ENCODE data around the gene ZC3H10. TPM values are rescaled to one million over a fixed set of nuclear protein-coding genes. Genes with fewer than 3 reads are reported as not detected.

Gene ZC3H10
- total RNA-seq, 2 experiments from 2014 or later: 12.6 to 16.5 TPM

DNA sequence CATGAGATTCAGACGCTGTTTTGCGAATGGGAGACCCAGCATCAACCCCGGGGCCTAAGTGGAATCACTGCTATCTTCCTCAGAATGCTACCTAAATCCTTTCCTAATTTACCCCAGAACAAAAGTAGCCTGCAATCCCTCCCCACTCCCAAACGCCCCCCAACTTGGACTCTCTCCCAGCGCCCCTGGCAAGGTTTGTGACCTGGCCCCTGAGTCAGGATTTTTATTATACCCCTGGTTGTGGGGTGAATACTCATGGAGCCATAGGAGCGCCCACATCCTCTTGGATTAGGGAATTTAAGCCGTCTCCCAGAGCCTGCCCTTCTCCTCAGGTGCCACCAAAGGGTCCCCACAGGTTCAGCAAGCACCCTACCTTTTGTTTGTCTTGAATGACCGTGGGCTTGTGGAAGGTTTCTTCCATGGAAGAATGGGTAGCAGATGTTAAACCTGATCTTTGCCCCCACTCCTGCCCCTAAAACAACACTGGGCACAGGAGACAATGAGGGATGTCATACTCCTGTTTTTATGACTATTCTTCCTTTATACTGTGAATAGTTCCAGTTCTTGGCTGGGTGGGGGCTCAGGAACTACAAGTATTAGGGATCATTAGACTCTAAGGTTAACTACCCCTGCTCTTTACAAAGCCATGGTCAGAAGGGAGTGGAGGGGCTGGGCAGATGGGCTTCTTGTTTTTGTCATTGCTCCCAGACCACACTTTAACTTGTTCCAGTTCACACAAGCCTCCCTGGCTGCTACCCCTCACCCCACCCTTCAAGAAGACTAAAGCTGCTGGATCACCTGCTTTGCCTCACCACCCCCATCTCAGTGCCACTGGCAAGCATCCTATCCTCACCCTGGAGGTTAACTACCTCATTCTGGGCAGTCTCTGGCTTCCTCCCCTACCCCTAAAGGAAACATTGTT is 35.0 kb downstream of the ZC3H10 start:
- CTCF ChIA-PET (ENCODE audit: unreplicated experiment): no interaction called here
- H3K36me3 ChIP-seq (ENCODE audit: insufficient read depth, low read length): peaks cover 12% of the 10 kb centered on the region; the same call in 1 of the 2 replicates
- peaks cover 11% of the 10 kb centered on the region; the same call in 1 of the 2 replicates for H3K79me2 ChIP-seq (ENCODE audit: insufficient read depth, low read depth, low read length)
- peak overlapping the region; percentile 95 for H3K4me2 ChIP-seq (ENCODE audit: low read length)
- H3K4me1 ChIP-seq (ENCODE audit: insufficient read depth, low read length, poor library complexity, severe bottlenecking): peaks cover 36% of the 10 kb centered on the region
- intact Hi-C loops (cut with micrococcal nuclease; ENCODE audit: unreplicated experiment): loop anchor here (1.0 kb wide), 2 partner anchors 27 to 34 kb away; no protein-coding TSS in a partner anchor
- peak overlapping the region; percentile 87 for H3K27ac ChIP-seq (ENCODE audit: low read depth, low read length, poor library complexity, severe bottlenecking)
- BruUV-seq (replicated peaks): no TSS peak
- peak; percentile 22 for DNase-seq (ENCODE audit: low spot score)
- no peaks in the 10 kb centered on the region for H3K9me2 ChIP-seq (ENCODE audit: insufficient read depth, low read length)
- POLR2A ChIA-PET: interaction anchor here (1.4 kb wide), 1 partner anchor 25 kb away, joined by 4 read pairs; the partner anchor contains the start of gene ESYT1
- no peaks in the 10 kb centered on the region for H4K20me1 ChIP-seq (ENCODE audit: insufficient read depth, low read length)
- H3K9me3 ChIP-seq (ENCODE audit: low read length): no peaks in the 10 kb centered on the region
- H3K4me3 ChIP-seq (ENCODE audit: low read depth, low read length, poor library complexity, severe bottlenecking): peak overlapping the region; percentile 77
- peak overlapping the region; percentile 75; the same call in 1 of the 2 replicates for H2AFZ ChIP-seq (ENCODE audit: low read length)
- no peak for TF ChIP-seq EZH2phosphoT487 (IDR thresholded peaks at IDR 0.05; ENCODE audit: borderline replicate concordance, low read depth, low read length)
- TF ChIP-seq, protein P1, sequence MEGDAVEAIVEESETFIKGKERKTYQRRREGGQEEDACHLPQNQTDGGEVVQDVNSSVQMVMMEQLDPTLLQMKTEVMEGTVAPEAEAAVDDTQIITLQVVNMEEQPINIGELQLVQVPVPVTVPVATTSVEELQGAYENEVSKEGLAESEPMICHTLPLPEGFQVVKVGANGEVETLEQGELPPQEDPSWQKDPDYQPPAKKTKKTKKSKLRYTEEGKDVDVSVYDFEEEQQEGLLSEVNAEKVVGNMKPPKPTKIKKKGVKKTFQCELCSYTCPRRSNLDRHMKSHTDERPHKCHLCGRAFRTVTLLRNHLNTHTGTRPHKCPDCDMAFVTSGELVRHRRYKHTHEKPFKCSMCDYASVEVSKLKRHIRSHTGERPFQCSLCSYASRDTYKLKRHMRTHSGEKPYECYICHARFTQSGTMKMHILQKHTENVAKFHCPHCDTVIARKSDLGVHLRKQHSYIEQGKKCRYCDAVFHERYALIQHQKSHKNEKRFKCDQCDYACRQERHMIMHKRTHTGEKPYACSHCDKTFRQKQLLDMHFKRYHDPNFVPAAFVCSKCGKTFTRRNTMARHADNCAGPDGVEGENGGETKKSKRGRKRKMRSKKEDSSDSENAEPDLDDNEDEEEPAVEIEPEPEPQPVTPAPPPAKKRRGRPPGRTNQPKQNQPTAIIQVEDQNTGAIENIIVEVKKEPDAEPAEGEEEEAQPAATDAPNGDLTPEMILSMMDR (conservative IDR thresholded peaks at IDR 0.05; ENCODE audit: low read length): no peak

DNA sequence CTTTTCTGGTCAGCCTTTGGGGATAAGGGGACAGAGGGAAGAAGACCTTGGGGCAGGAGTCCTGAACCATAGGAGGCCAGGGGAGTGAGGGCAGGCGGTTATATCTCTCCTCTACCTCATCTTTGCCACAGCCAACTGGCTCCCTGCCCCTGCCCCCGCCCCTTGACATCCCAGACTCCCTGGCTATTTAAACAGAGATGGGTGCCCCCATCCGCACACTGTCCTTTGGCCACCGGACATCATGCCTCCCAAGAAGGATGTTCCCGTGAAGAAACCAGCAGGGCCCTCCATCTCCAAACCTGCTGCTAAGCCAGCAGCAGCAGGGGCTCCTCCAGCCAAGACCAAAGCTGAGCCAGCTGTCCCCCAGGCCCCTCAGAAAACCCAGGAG is 35.6 kb downstream of the ZC3H10 start:
- H2AFZ ChIP-seq (ENCODE audit: low read length): no peak overlapping the region
- no TSS peak for BruUV-seq (replicated peaks)
- no peak for TF ChIP-seq EZH2phosphoT487 (IDR thresholded peaks at IDR 0.05; ENCODE audit: borderline replicate concordance, low read depth, low read length)
- TF ChIP-seq, protein P1 (conservative IDR thresholded peaks at IDR 0.05; ENCODE audit: low read length): no peak
- peaks cover 17% of the 10 kb centered on the region for H3K79me2 ChIP-seq (ENCODE audit: insufficient read depth, low read depth, low read length)
- peaks cover 36% of the 10 kb centered on the region for H3K4me1 ChIP-seq (ENCODE audit: insufficient read depth, low read length, poor library complexity, severe bottlenecking)
- peak overlapping the region; percentile 27 for H3K27ac ChIP-seq (ENCODE audit: low read depth, low read length, poor library complexity, severe bottlenecking)
- peak overlapping the region; percentile 77 for H3K4me3 ChIP-seq (ENCODE audit: low read depth, low read length, poor library complexity, severe bottlenecking)
- peaks cover 14% of the 10 kb centered on the region; the same call in 1 of the 2 replicates for H3K36me3 ChIP-seq (ENCODE audit: insufficient read depth, low read length)
- H3K4me2 ChIP-seq (ENCODE audit: low read length): peak overlapping the region; percentile 95
- no peaks in the 10 kb centered on the region for H3K9me3 ChIP-seq (ENCODE audit: low read length)
- no peaks in the 10 kb centered on the region for H4K20me1 ChIP-seq (ENCODE audit: insufficient read depth, low read length)
- H3K9me2 ChIP-seq (ENCODE audit: insufficient read depth, low read length): no peaks in the 10 kb centered on the region
- intact Hi-C loops (cut with micrococcal nuclease; ENCODE audit: unreplicated experiment): no loop called here
- no peak for DNase-seq (ENCODE audit: low spot score)
- POLR2A ChIA-PET: interaction anchor here (1.0 to 1.4 kb wide), 2 partner anchors 26 to 37 kb away, joined by 3 to 4 read pairs; partner anchors contain the start of gene ESYT1
- CTCF ChIA-PET (ENCODE audit: unreplicated experiment): no interaction called here

Data from OCI-LY7 (cell line).